ENCODE data around the gene CGGBP1.

DNA sequence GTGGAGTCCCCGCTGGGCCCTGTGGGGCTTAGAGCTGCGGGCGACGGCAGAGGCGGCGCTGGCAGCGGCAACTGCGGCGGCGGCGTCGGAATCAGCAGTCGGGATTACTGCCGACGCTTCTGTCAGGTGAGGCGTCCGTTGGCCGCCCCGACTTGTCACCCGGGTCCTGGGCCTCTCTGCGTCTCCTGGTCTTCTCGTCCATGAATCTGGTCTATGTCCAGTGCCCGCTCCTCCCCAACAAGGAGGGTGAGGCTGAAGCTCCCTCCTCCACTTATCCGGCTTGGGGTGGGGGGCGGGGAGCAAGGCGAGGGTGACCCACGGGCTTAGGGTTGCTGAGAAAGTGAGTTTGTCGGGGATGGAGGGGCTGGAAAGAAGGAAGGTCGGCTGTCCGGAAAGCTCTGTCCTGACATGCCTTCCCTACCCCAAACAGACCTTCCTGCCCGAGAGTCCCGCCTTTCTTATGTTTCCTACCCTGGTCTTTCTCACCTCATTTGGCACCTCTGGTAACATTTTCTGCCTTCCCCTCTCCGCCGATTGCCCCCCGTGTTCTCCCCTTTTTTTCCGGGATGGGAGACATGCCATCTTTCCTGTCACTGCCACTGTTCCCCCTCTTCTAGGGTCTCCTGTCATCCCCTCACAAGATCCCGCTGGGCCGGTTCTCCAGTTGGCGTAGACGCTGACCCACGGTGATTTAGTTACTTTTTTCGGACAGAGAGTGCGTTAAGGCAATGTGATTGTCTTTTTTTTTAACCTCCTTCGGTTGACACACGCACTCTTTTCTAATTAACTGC is 770 bp upstream of the CGGBP1 start:
- TF ChIP-seq, protein P1, sequence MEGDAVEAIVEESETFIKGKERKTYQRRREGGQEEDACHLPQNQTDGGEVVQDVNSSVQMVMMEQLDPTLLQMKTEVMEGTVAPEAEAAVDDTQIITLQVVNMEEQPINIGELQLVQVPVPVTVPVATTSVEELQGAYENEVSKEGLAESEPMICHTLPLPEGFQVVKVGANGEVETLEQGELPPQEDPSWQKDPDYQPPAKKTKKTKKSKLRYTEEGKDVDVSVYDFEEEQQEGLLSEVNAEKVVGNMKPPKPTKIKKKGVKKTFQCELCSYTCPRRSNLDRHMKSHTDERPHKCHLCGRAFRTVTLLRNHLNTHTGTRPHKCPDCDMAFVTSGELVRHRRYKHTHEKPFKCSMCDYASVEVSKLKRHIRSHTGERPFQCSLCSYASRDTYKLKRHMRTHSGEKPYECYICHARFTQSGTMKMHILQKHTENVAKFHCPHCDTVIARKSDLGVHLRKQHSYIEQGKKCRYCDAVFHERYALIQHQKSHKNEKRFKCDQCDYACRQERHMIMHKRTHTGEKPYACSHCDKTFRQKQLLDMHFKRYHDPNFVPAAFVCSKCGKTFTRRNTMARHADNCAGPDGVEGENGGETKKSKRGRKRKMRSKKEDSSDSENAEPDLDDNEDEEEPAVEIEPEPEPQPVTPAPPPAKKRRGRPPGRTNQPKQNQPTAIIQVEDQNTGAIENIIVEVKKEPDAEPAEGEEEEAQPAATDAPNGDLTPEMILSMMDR (IDR thresholded peaks at IDR 0.05): no peak
- no peak for TF ChIP-seq POLR2A (IDR thresholded peaks at IDR 0.05)
